ENCODE measurements around the gene FPGT. TPM values are rescaled to one million over a fixed set of nuclear protein-coding genes. Genes with fewer than 3 reads are reported as not detected.
"Not testable (repeated sequence)": the region's sequence is repeated elsewhere in the genome, so short reads cannot be mapped to it uniquely, and the experiment has no call there.

FPGT gene
- total RNA-seq, 1 experiment from 2014 or later = 12.0 TPM

- intact Hi-C loops (cut with micrococcal nuclease); H3K79me2 ChIP-seq (ENCODE audit: insufficient read depth, low read length); H3K9me3 ChIP-seq (ENCODE audit: control insufficient read depth in 1 of 2, insufficient read depth in 1 of 2, low read depth in 1 of 2, low read length in 2 of 2); H4K20me1 ChIP-seq (ENCODE audit: insufficient read depth); H3K9me2 ChIP-seq (ENCODE audit: insufficient read depth); H3K4me3 ChIP-seq (replicated peaks in 1 of 2; ENCODE audit: low read depth in 1 of 2, low read length in 2 of 2); POLR2A ChIA-PET; H2AFZ ChIP-seq (ENCODE audit: low read depth, low read length, poor library complexity, severe bottlenecking); CTCF ChIA-PET; RAD21 ChIA-PET (ENCODE audit: low non-redundant PET in 1 of 2, low total read pairs in 2 of 2, uncharacterized antibody in 2 of 2, unreplicated experiment in 2 of 2); DNase-seq (ENCODE audit: low read depth, low spot score); H3K27ac ChIP-seq (ENCODE audit: low read depth, low read length); H3K27me3 ChIP-seq (ENCODE audit: insufficient read depth, low read length); H3K9ac ChIP-seq (ENCODE audit: low read length); H3K4me1 ChIP-seq (ENCODE audit: control insufficient read depth in 1 of 2, insufficient read depth in 2 of 2, low read length in 2 of 2); BruUV-seq (replicated peaks); H3K36me3 ChIP-seq (ENCODE audit: control insufficient read depth in 1 of 2, insufficient read depth in 2 of 2, low read length in 2 of 2); H3K4me2 ChIP-seq (ENCODE audit: low read length); ATAC-seq: not testable (repeated sequence)
Measured at GRCh38 chr1:74253243-74253824, 55.3 kb downstream of the FPGT start.

Other genes starting within 250 kb of the FPGT start
- gene LRRIQ3, start 66 bp upstream of the FPGT start, total RNA-seq (2021; ENCODE audit: unreplicated experiment) = 1.1 TPM
- gene TNNI3K, start 37.1 kb downstream of the FPGT start, total RNA-seq (2021; ENCODE audit: unreplicated experiment) = 0.49 TPM

Measured in HCT116 (cell line).